CD1c-positive myeloid dendritic cell (primary cell): ENCODE measurements around the gene MYCBPAP.

ENCODE experiments used
- DNase-seq: peaks from one replicate; pipeline ENCODE4 v3.0.0-alpha.2; 2016; ENCODE audit errors: extremely low spot score

The MYCBPAP gene

DNA sequence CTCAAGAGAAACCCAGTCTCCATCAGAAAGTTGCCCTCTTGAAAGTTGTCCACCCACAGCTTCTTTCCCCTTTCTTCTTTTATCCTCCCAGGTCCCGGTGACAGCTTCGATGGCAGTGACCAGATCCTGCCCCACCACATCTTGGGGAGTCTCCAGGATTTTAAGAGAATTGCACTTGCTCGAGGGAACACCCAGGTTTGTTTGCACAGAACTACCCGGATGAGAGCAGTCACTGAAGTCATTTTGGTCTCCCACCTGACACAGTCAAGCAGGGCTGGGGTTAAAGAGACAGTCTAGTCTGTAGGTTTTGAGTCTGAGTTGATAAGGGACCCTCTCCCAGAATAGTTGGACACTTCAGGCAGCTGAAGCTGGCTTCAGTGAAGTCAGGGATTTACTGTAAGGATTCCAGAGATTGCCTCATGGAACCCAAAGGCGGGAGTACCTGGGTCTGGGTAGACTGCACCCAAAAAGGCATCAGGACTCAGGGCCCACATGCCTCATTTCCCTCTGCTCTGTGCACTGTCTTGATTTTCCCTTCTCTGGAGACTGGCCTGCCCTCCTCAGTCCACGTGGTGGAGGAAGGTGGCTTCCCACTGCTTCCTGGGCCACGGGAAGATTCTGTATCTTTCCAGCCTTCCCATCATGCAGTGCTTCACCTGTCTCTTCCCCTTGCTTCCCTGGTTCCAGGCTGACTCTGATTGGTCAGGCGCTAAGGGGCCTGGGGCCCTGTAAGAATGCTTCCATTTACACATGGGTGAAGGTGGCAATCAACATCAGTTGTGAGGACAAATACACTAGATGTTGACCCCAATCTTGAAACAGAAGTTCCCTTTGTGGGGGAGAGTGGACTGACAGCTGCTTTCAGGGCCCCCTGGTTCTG is 9.5 kb downstream of the MYCBPAP start:
- no peak for DNase-seq

DNA sequence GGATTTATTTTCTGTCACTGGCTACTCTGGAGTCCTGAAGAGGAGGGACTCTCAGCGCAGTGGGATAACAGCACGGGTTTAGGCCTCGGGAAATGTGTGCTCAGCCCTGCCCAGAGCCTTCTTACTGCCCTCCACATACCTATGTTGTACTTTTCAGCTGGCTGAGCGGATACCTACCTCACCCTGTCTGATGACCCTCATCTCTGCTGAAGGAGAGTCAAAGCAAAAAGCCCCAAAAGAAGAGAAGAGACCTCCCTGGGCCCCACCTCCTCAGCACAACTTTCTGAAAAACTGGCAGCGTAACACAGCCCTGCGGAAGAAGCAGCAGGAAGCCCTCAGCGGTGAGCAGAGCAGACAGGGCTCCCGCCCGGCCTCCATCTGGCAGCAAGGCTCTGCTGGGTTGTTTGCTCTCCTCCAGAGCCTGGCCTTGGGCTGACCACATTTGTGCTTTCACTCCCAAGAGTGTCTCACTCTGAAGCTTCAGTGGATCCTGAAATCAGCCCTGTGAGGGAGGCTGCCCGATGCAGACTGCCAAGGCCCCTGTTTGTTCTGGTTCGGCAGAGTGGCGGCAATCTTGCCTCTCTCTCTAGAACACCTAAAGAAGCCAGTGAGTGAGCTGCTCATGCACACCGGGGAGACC is 10.3 kb downstream of the MYCBPAP start:
- no peak for DNase-seq

DNA sequence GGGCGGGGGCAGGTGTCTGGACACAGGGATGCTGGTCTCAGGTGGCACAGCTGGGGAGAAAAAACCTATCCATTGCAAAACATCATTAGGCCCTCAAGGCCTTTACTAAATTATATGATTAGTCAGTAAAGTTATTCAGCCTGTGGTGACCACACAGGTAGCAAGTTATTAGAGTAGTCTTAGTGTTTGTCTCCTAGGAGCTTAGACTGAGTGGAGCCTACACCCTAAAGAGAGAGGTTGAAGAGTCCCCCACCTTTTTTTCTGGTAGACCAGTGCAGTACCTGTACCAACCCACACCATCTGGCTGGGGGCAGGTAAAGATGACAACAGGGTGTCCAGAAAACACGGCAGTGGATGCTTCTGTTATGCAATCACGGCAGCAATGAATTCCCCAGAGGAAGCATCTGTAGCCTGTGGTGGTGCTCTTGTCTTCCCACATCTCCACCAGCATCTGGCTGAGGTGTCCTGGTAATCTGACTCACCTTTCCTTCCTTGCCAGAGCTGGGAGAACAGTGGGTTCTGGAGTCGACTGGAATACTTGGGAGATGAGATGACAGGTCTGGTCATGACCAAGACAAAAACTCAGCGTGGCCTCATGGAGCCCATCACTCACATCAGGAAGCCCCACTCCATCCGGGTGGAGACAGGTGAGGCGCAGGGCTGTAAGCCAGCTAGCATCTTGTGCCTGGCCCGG is 11.0 kb downstream of the MYCBPAP start:
- DNase-seq: no peak

GRCh38 chr17:50520483-50520882 is 12.2 kb downstream of the MYCBPAP start:
- no peak for DNase-seq

- DNase-seq: no peak
These were observed 13.3 kb downstream of the MYCBPAP start for GRCh38 chr17:50521514-50521913.

- no peak for DNase-seq
These were observed 14.5 kb downstream of the MYCBPAP start for GRCh38 chr17:50522766-50523165.

DNA sequence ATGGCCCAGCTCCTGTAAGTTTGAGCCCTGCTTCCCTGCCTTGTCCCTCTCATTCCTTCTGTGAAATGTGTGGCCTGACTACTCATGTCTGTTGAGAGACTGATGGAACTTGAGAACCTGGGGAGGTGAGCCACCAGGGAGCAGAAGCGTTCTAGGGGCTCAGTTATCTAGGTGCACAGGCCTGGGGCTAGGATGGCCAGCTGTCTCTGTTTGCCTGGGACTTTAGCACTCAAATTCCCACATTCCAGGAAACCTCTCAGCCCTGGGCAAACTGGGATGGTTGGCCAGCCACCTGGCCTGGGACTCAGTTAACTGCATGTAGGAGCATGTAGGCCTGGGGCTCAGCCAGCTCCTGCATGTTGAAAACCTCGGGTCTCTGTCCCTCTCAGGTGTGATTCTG is 15.0 kb downstream of the MYCBPAP start:
- DNase-seq: no peak

DNA sequence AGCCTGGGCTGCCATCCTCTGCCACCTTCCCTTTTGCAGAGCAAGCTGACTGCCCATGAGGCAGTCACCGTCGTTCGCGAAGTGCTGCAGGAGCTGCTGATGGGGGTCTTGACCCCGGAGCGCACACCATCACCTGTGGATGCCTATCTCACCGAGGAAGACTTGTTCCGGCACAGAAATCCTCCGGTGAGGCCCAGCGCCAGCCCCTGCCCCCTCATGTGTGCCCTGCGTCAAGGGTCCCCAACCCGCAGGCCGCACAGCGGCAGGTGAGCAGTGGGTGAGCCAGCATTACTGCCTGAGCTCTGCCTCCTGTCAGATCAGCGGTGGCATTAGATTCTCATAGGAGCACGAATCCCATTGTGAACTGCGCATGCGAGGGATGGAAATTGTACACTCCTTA is 16.6 kb downstream of the MYCBPAP start:
- no peak for DNase-seq

- DNase-seq: no peak
These were observed 19.0 kb downstream of the MYCBPAP start for GRCh38 chr17:50527155-50527762.

DNA sequence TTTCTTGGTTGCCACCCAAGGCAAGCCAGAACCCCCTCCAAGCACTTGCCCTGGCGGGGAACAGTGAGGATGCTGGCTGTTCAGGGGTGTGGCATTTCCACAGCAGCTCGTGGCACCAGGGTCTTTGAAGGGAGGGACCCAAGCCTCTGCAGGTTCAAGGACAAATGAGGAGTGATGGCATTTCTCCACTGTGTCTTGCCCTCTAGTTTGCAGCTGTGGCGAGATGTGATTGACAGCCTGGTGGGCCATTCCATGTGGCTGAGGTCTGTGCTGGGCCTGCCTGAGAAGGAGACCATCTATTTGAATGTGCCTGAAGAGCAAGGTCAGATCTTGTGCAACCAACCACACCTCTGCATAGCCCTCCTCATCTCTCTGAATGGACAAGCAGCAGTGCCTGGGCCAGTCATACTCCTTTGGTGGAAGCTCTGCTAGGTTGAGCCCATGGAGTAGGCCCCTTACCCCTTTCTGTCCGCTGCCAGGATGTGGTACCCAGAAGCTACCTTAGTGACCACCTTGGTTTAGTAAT is 19.8 kb downstream of the MYCBPAP start:
- DNase-seq: no peak

DNA sequence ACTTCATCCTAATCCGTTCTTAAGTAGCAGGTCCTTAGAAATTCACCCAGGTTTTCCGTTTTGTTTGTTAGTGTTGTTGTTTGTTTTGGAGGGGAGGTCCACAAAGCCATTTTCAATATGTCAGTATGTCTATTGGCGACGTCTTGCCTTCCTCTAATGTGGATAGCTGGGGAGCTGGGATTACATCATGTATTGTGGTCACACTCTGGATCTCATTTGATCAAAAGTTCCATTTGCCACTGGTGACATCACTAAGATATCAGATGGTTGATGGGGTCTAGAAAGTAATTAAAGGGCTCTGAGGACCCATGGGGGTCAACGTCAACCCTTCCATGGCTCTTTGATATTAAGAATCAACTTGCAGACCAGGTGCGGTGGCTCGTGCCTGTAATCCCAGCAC is 21.6 kb downstream of the MYCBPAP start:
- no peak for DNase-seq

- no peak for DNase-seq
These were observed 23.3 kb downstream of the MYCBPAP start for GRCh38 chr17:50531428-50532025.

GRCh38 chr17:50532452-50533024 is 24.3 kb downstream of the MYCBPAP start, which contains the start of gene EPN3:
TSS of gene EPN3 (plus strand) at chr17:50532735. CDS start at chr17:50536557, 3,822 bp downstream.
- no peak for DNase-seq

DNA sequence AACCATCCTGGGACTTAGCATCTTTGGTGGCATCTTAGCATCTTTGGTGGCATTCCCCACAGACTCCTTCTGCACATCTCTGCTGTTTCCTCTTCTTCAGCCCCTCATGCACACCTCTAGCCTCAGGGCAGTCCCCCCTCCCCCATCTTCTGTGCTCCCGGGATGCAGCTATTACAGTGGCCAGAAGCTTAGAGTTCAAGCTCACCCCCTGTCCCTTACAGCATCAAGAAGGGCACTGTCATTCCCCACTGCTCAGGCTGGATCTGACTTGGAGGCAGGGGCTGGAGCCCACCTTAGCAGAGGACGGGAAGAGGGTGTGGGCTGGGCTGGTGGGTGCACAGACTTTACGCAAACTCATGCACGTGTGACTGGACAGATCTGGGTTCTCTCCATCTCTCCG is 24.9 kb downstream of the MYCBPAP start:
- no peak for DNase-seq

GRCh38 chr17:50533720-50534148 is 25.5 kb downstream of the MYCBPAP start:
- no peak for DNase-seq

GRCh38 chr17:50534222-50534978 is 26.2 kb downstream of the MYCBPAP start:
- peak; percentile 15 for DNase-seq

- no peak for DNase-seq
These were observed 26.7 kb downstream of the MYCBPAP start for GRCh38 chr17:50534979-50535326.

GRCh38 chr17:50535407-50535806 is 27.2 kb downstream of the MYCBPAP start:
- no peak for DNase-seq

- DNase-seq: no peak
These were observed 28.7 kb downstream of the MYCBPAP start for GRCh38 chr17:50536683-50537646.
